BLaER1 treated with 17β-estradiol and CSF1 and Interleukin-3, amounts not matched to agents 10 nM and 100 nM (cell line): ENCODE data around the gene CER1.

Source experiments
- H3K27ac ChIP-seq, 11 experiments: shearing (Covaris generic); formaldehyde crosslinking; 2 replicates each; pipeline ENCODE4 v1.8.1; 2022
- H3K27me3 ChIP-seq, 11 experiments: shearing (Covaris generic); formaldehyde crosslinking; 2 replicates each; pipeline ENCODE4 v1.8.1; 2022
- H3K36me3 ChIP-seq, 11 experiments: shearing (Covaris generic); formaldehyde crosslinking; 2 replicates each; pipeline ENCODE4 v1.8.1; 2022
- H3K4me1 ChIP-seq, 10 experiments: shearing (Covaris generic); formaldehyde crosslinking; 2 replicates each; pipeline ENCODE4 v1.8.1; 2022
- H3K4me2 ChIP-seq, 11 experiments: shearing (Covaris generic); formaldehyde crosslinking; 2 replicates each; pipeline ENCODE4 v1.8.1; 2022
- H3K4me3 ChIP-seq, 10 experiments: shearing (Covaris generic); formaldehyde crosslinking; 2 replicates each; pipeline ENCODE4 v1.8.1; 2022
- H3K9ac ChIP-seq, 11 experiments: shearing (Covaris generic); formaldehyde crosslinking; 2 replicates each; pipeline ENCODE4 v1.8.1; 2022
- H3K9me3 ChIP-seq, 11 experiments: shearing (Covaris generic); formaldehyde crosslinking; replicated peaks in 1 of 11; 2 replicates each; pipeline ENCODE4 v1.8.1; 2022
- H4K20me1 ChIP-seq, 11 experiments: shearing (Covaris generic); formaldehyde crosslinking; 2 replicates each; pipeline ENCODE4 v1.8.1; 2022
- Cebpa-rat ChIP-seq, 11 experiments: shearing (Covaris generic); IDR thresholded peaks; 2 replicates each; pipeline ENCODE4 v1.8.1; 2022

CER1 gene

GRCh38 chr9:14722391-14723035, at the start of gene CER1:
TSS of gene CER1 (minus strand) at chr9:14722733. CDS start at chr9:14722672, 61 bp downstream.
- no peak for TF ChIP-seq Cebpa-rat (IDR thresholded peaks at IDR 0.05)
- no peak within 1 kb of the TSS for H3K27ac ChIP-seq
- no peaks in the 10 kb centered on the region for H3K4me1 ChIP-seq
- no peak within 1 kb of the TSS for H3K4me3 ChIP-seq
- no peaks in the 10 kb centered on the region for H3K27me3 ChIP-seq
- no peak within 1 kb of the TSS for H3K9ac ChIP-seq
- no peaks in the 10 kb centered on the region for H3K36me3 ChIP-seq
- no peaks in the 10 kb centered on the region for H3K9me3 ChIP-seq
- no peak within 1 kb of the TSS for H3K4me2 ChIP-seq
- H4K20me1 ChIP-seq, result no peaks in the 10 kb centered on the region

- H3K27ac ChIP-seq, result no peak overlapping the region
- TF ChIP-seq Cebpa-rat (IDR thresholded peaks at IDR 0.05), result no peak
- H3K27me3 ChIP-seq, result no peaks in the 10 kb centered on the region
- H3K4me2 ChIP-seq, result no peak overlapping the region
- no peaks in the 10 kb centered on the region for H3K36me3 ChIP-seq
- H3K9me3 ChIP-seq, result no peaks in the 10 kb centered on the region
- H3K9ac ChIP-seq, result no peak overlapping the region
- H3K4me1 ChIP-seq, result no peaks in the 10 kb centered on the region
- no peak overlapping the region for H3K4me3 ChIP-seq
- no peaks in the 10 kb centered on the region for H4K20me1 ChIP-seq
These were observed 48.1 kb upstream of the CER1 start for GRCh38 chr9:14770592-14770991.

- Histone ChIP-seq H4K20me1 (no peaks in the 10 kb centered on the region), H3K9me3 (no peaks in the 10 kb centered on the region), H3K4me2 (no peak overlapping the region), H3K4me3 (no peak overlapping the region), H3K36me3 (no peaks in the 10 kb centered on the region), H3K9ac (no peak overlapping the region), H3K27me3 (no peaks in the 10 kb centered on the region), H3K4me1 (no peaks in the 10 kb centered on the region), H3K27ac (no peak overlapping the region)
- TF ChIP-seq Cebpa-rat (IDR thresholded peaks at IDR 0.05), result no peak
These were observed 46.7 kb upstream of the CER1 start for GRCh38 chr9:14769230-14769571.

- TF ChIP-seq Cebpa-rat (IDR thresholded peaks at IDR 0.05), result no peak
These were observed 46.1 kb upstream of the CER1 start for GRCh38 chr9:14768405-14769229.

GRCh38 chr9:14766299-14766698, 43.8 kb upstream of the CER1 start:
- TF ChIP-seq Cebpa-rat (IDR thresholded peaks at IDR 0.05), result no peak
- H3K4me1 ChIP-seq, result no peaks in the 10 kb centered on the region
- no peaks in the 10 kb centered on the region for H4K20me1 ChIP-seq
- H3K9ac ChIP-seq, result no peak overlapping the region
- no peaks in the 10 kb centered on the region for H3K36me3 ChIP-seq
- no peak overlapping the region for H3K27ac ChIP-seq
- H3K4me2 ChIP-seq, result no peak overlapping the region
- H3K27me3 ChIP-seq, result no peaks in the 10 kb centered on the region
- no peak overlapping the region for H3K4me3 ChIP-seq
- no peaks in the 10 kb centered on the region for H3K9me3 ChIP-seq

More at GRCh38 chr9:14768405-14769229, 46.1 kb upstream of the CER1 start:
- Histone ChIP-seq H4K20me1 (no peaks in the 10 kb centered on the region), H3K4me3 (no peak overlapping the region), H3K27me3 (no peaks in the 10 kb centered on the region), H3K4me1 (no peaks in the 10 kb centered on the region), H3K9ac (no peak overlapping the region), H3K4me2 (no peak overlapping the region), H3K9me3 (no peaks in the 10 kb centered on the region), H3K36me3 (no peaks in the 10 kb centered on the region), H3K27ac (no peak overlapping the region)

- Histone ChIP-seq H3K27ac (no peak overlapping the region), H3K36me3 (no peaks in the 10 kb centered on the region), H3K27me3 (no peaks in the 10 kb centered on the region), H3K4me3 (no peak overlapping the region), H3K4me1 (no peaks in the 10 kb centered on the region), H3K4me2 (no peak overlapping the region), H3K9ac (no peak overlapping the region), H4K20me1 (no peaks in the 10 kb centered on the region), H3K9me3 (no peaks in the 10 kb centered on the region)
- no peak for TF ChIP-seq Cebpa-rat (IDR thresholded peaks at IDR 0.05)
These were observed 39.1 kb upstream of the CER1 start for GRCh38 chr9:14761584-14761983.

GRCh38 chr9:14760060-14760459, 37.5 kb upstream of the CER1 start:
- no peak overlapping the region for H3K4me2 ChIP-seq
- no peak overlapping the region for H3K4me3 ChIP-seq
- H4K20me1 ChIP-seq, result no peaks in the 10 kb centered on the region
- no peaks in the 10 kb centered on the region for H3K4me1 ChIP-seq
- H3K27ac ChIP-seq, result no peak overlapping the region
- TF ChIP-seq Cebpa-rat (IDR thresholded peaks at IDR 0.05), result no peak
- H3K36me3 ChIP-seq, result no peaks in the 10 kb centered on the region
- H3K9me3 ChIP-seq, result no peaks in the 10 kb centered on the region
- no peaks in the 10 kb centered on the region for H3K27me3 ChIP-seq
- no peak overlapping the region for H3K9ac ChIP-seq

GRCh38 chr9:14756291-14756690, 33.8 kb upstream of the CER1 start:
- Histone ChIP-seq H3K9ac (no peak overlapping the region), H3K36me3 (no peaks in the 10 kb centered on the region), H3K9me3 (no peaks in the 10 kb centered on the region), H3K27ac (no peak overlapping the region), H4K20me1 (no peaks in the 10 kb centered on the region), H3K27me3 (no peaks in the 10 kb centered on the region), H3K4me2 (no peak overlapping the region), H3K4me1 (peaks cover 0 to 1% (median 0%) of the 10 kb centered on the region in 10 experiments; a peak in 3 of 20 replicates), H3K4me3 (no peak overlapping the region)
- TF ChIP-seq Cebpa-rat (IDR thresholded peaks at IDR 0.05), result no peak

- peaks cover 0 to 25% (median 18%) of the 10 kb centered on the region in 10 experiments; a peak in 16 of 20 replicates for H3K4me1 ChIP-seq
- H3K4me3 ChIP-seq, result no peak overlapping the region
- 0 out of 22 replicates have a peak, but pooled peaks cover 0 to 10% (median 0%) of the 10 kb centered on the region in 11 experiments for H3K27me3 ChIP-seq
- no peak overlapping the region for H3K9ac ChIP-seq
- no peak overlapping the region for H3K27ac ChIP-seq
- no peaks in the 10 kb centered on the region for H3K9me3 ChIP-seq
- H3K36me3 ChIP-seq, result no peaks in the 10 kb centered on the region
- no peak overlapping the region for H3K4me2 ChIP-seq
- TF ChIP-seq Cebpa-rat (IDR thresholded peaks at IDR 0.05), result no peak
- no peaks in the 10 kb centered on the region for H4K20me1 ChIP-seq
These were observed 30.3 kb upstream of the CER1 start for GRCh38 chr9:14752871-14753270.

- Histone ChIP-seq H3K27me3 (0 out of 22 replicates have a peak, but pooled peaks cover 0 to 10% (median 0%) of the 10 kb centered on the region in 11 experiments), H3K9me3 (no peaks in the 10 kb centered on the region), H3K9ac (no peak overlapping the region), H3K4me3 (no peak overlapping the region), H3K4me2 (no peak overlapping the region), H3K4me1 (peaks cover 0 to 25% (median 18%) of the 10 kb centered on the region in 10 experiments; a peak in 16 of 20 replicates), H3K36me3 (no peaks in the 10 kb centered on the region), H4K20me1 (no peaks in the 10 kb centered on the region), H3K27ac (no peak overlapping the region)
- TF ChIP-seq Cebpa-rat (IDR thresholded peaks at IDR 0.05), result no peak
These were observed 29.7 kb upstream of the CER1 start for GRCh38 chr9:14752271-14752670.
